Omental fat pad (tissue), 4 donors: Measurements from ENCODE around the gene SLC25A21. TPM values are rescaled to one million over a fixed set of nuclear protein-coding genes. Genes with fewer than 3 reads are reported as not detected.

Source experiments
- ATAC-seq: fragments of 150-250 bp; one replicate; pipeline ENCODE4 v1.9.1; 2016; ENCODE audit warnings: mild to moderate bottlenecking, moderate library complexity; ENCODE audit not compliant: low FRiP score
- DNase-seq: peaks from one replicate; pipeline ENCODE4 v3.0.0-alpha.2; 2019; ENCODE audit warnings: low spot score
- total RNA-seq, 4 donors: library from RNA; depleted of rRNA; stranded (reverse); fragments of >200 nt; gene quantifications; one replicate each; pipeline ENCODE4 v1.1.0, GENCODE V29; 2016
- TF ChIP-seq, protein P1 (sequence below), 3 donors: fragments of 450-650 bp; IDR thresholded peaks; one replicate each; pipeline ENCODE4 v1.5.1; 2016 to 2017; ENCODE audit warnings: antibody characterized with exemption in 3 of 3, mild to moderate bottlenecking in 3 of 3, moderate library complexity in 2 of 3

The SLC25A21 gene
- total RNA-seq, 4 donors from 2014 or later: 0.38 to 1.4 TPM; not detected in 2

- ATAC-seq: no peak
- no peak for DNase-seq
These were observed 446.3 kb downstream of the SLC25A21 start for GRCh38 chr14:36726128-36726527.

GRCh38 chr14:36724162-36724561 lies 448.2 kb downstream of the SLC25A21 start:
- ATAC-seq (no peak), DNase-seq (no peak)
- TF ChIP-seq, protein P1, sequence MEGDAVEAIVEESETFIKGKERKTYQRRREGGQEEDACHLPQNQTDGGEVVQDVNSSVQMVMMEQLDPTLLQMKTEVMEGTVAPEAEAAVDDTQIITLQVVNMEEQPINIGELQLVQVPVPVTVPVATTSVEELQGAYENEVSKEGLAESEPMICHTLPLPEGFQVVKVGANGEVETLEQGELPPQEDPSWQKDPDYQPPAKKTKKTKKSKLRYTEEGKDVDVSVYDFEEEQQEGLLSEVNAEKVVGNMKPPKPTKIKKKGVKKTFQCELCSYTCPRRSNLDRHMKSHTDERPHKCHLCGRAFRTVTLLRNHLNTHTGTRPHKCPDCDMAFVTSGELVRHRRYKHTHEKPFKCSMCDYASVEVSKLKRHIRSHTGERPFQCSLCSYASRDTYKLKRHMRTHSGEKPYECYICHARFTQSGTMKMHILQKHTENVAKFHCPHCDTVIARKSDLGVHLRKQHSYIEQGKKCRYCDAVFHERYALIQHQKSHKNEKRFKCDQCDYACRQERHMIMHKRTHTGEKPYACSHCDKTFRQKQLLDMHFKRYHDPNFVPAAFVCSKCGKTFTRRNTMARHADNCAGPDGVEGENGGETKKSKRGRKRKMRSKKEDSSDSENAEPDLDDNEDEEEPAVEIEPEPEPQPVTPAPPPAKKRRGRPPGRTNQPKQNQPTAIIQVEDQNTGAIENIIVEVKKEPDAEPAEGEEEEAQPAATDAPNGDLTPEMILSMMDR (IDR thresholded peaks at IDR 0.05): no peak

More at GRCh38 chr14:36726128-36726527, 446.3 kb downstream of the SLC25A21 start:
- TF ChIP-seq, protein P1 (IDR thresholded peaks at IDR 0.05): no peak

DNA sequence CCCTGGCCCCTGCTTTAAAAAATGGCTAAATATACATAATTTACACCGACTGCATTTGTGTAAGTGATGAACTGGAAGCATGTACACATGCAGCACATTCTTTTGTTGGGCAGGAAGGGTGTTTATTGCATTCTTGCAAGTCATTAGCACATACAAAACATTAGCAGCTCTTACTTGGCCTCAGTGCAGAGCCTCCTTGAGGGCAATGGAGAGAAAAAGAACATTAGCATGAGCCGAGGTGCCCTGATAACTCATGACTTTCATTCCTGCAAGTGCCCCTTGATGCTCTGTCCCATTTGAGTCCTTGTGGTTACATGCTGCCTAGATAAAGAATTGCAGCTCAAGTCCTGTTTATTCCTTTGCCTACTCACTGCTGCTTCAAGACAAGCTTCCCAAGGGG lies 448.9 kb downstream of the SLC25A21 start:
- no peak for ATAC-seq

DNA sequence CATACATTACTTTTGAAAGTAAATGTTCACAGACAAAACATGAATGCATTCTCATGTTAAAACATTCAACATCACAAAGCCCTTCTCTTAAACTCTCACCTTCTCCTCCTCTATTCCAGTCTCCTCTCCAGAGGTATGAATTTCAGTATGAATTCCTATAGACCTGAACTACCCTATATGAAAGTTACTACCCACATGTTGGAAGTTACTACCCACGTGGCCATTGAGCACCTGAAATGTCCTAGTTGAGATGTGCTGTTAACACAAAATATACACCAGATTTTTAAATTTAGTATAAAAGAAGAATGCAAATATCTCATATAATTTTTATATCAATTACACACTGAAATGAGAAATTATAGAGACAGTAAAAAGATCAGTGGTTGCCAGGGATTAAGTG lies 450.5 kb downstream of the SLC25A21 start:
- TF ChIP-seq, protein P1 (IDR thresholded peaks at IDR 0.05): no peak
- DNase-seq (no peak), ATAC-seq (no peak)

More for the DNA sequence above, 448.9 kb downstream of the SLC25A21 start:
- DNase-seq: no peak
- TF ChIP-seq, protein P1 (IDR thresholded peaks at IDR 0.05): no peak

DNA sequence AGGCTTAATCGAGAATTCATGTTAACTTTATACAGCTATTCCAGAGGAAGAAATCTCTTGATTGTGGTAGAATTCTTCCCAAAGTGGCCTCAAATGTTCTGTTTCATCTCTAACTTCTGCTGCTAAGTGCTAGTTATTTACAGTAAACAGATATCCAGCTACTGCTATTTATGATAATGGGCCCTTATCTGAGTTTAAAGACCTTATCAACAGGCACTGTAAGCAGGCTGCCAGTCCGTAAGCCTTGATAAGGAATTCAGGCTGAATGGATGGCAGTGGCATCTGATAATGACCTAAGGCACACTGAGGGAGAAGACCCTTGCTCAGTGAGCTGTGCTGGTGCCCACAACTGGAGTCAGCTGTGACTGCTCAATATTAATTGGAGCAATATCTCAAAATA lies 451.7 kb downstream of the SLC25A21 start:
- ATAC-seq (no peak), DNase-seq (no peak)

GRCh38 chr14:36719823-36720222 lies 452.6 kb downstream of the SLC25A21 start:
- TF ChIP-seq, protein P1 (IDR thresholded peaks at IDR 0.05): no peak
- ATAC-seq: no peak
- DNase-seq: no peak

More for the DNA sequence above, 451.7 kb downstream of the SLC25A21 start:
- TF ChIP-seq, protein P1 (IDR thresholded peaks at IDR 0.05): no peak

GRCh38 chr14:36718216-36718615 lies 454.2 kb downstream of the SLC25A21 start:
- TF ChIP-seq, protein P1 (IDR thresholded peaks at IDR 0.05): no peak
- no peak for DNase-seq
- ATAC-seq: no peak
